Fibroblast of skin of abdomen (primary cell): Measurements from ENCODE around the gene C19orf47.

Experiments used
- DNase-seq: peaks from one replicate; pipeline ENCODE4 v3.0.0-alpha.2; 2013

The C19orf47 gene

DNA sequence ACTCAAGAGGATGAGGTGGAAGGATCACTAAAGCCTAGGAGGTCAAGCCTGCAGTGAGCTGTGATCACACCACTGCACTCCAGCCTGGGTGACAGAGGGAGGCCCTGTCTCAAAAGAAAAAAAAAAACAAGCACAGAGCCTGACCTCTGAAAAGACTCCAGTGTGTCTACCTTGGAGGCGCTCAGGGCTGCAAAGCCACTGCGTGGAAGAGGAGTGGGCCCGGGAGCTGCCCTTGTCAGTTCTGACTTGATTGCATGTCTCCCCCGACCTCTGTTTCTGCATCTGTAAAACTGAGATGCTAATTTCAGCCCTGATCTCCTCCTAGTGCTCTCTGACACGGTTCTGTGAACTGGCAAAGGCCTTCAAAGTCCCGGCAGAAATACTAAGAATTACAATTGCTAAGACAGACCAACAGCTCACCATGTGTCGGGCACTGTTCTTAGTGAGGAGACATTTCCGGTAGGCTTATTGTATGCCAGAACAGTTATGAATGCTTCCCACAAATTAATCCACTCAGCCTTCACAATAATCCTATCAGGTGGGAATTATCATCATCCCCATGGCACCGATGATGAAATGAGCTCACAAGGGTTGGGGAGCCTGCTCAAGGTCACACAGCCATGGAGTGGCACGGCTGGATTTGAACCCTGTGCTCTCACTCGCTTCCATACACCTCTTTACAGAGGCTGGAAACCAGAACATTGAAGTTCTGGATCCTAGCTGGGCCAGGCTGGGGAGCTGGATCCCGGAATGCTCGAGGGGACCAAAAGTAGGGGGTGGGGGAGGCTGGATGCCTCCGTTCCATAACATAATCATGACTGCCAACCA is 66.6 kb downstream of the C19orf47 start:
- DNase-seq, result no peak

DNA sequence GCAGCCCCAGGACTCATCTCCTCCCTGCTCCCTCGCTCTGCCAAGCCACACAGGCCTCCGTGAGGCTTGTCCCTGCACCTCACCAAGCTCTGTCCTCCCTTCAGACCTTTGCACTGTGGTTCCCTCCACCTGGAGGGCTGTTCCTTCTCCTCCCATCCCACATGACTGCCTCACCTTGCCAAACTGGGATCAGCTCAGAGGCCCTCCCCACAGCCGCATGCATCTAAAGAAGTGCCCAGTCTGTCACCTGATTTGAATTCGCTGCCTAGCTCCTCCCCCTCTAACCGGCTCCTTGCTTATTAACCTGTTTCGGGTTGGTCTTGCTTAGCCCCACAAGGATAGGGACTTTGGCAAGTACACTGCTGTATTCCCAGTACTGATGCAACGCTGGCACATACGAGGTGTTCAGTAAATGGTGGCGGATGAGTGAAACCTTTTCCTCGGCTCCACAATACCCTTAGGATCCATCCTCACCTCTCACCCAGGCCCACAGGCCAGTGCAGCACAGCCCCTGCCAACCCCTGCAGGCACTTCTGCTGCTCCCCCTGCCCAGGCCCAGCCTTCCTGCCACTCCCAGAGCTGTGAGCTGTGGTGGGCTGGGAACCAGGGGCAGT is 67.5 kb downstream of the C19orf47 start:
- DNase-seq, result no peak

DNA sequence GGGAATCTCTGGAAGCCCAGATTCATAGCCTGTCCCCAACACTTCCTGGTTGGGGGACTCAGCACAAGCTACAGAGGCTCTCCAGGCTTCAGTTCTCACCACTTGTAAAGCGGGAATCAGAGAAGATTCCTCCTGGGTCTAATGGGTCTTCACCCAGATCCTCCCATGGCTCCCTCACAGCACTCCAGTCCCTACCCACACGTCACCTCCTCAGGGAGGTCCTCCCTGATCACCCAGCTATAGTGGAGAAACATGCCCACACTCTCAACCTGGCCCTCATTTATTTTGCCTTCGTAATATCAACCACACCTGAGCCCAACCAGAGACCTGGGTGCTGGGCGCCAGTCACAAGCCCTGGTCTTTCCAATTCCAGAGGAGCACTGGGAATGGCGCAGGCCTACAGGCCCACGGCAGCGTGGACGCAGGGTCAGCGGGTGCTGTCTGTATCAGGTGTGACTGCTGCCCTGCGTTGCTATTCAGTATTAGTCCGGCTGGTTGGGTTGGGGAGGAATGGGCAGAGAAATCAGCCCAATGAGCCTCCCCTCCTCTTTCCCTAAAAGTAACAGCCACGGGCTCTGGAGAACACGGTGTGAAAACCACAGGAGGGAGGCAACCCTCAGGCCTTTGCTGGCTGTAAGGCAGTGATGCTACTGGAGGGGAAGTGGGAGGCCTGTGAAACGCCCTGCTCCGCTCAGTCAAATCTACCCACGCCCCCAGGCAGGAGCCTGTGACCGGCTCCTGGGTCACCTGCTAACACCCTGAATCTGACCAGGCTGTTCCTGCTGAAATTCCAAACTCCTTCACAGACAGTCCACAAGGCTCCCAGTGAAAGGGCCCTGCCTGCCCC is 68.2 kb downstream of the C19orf47 start:
- no peak for DNase-seq

DNA sequence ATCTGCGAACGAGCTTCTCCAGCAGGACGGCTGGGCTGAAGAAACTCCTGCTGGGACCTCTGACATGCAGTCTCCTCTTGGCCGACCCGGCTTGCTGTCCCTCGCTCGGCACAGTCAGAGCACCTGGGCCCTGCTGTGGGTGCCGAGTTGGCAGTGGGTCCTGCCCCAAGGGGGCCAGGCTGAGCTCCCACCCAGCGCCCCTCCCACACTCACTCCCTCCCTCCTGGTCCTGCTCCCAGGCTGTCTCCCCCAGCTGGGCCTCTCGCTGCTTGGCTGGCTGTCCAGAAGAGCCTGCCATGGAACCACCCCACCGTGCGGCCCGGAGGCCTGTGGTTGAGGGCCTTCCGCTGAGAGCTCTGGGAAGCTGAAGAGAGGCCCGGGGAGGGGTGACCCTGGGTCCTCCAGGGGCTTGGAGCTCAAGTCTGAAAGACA is 69.1 kb downstream of the C19orf47 start:
- DNase-seq, result peak; percentile 57

DNA sequence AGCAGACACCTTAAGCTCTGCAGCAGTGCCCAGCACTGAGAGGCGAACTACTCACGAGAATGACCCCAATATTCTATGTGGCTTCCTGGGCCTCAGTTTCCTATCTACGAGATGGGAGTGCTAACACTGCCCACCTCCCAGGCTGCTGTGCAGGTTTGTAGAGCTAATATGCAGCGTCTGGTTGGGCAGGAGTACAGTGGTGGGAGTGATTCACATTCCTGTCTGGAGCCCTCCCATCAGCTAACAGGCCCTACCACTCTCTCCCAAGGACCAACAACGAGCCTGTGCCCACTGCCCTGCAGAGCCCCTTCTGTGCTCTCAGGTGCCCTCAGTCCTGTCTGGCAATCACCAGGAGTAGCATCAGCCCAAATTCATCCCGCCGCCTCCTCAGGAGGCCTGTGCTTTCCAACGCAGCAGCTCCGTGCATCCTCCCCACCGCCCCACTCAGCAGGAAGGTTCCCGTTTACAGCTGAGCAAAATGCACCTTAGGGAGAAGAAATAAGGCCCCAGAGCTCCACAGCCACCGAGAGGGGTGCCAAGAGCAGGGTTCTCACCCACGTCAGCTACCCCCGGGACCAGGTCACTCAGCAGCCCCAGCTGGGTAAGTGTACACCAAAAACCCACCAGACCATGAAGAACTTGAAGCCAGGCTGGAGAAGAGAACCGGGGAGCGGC is 69.7 kb downstream of the C19orf47 start:
- no peak for DNase-seq

DNA sequence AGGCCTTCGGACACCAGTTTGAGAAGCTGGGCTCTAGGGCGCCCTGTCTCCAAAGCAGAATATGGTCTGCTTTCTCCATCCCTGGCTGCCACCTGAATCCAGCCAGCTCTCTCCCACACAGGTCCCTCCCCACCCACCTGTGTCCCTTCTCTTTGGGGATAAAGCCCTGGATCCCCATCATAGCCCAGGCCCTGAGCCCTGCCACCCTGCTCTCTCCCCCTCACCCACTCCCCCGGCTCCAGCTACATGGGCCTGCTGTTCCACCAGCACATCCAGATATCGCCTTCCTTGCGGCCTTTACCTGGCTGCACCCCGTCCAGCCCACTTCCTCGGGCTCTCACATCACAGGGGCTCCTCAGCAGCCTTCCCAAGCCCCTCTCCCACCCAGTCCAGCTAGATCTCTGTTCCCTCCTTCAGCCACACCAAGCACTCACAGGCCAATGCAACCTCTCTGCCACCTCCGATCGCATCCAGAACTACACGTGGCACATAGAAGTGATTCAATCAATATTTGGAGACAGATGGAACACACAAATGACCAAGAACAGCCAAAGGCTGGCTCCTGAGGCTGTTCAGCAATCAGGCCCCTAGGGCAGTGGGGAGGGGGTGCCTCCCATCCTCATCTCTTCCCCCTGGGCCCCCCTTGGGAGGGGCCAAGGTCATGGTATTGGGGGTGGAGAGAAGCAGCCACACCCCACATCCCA is 70.7 kb downstream of the C19orf47 start:
- no peak for DNase-seq

DNA sequence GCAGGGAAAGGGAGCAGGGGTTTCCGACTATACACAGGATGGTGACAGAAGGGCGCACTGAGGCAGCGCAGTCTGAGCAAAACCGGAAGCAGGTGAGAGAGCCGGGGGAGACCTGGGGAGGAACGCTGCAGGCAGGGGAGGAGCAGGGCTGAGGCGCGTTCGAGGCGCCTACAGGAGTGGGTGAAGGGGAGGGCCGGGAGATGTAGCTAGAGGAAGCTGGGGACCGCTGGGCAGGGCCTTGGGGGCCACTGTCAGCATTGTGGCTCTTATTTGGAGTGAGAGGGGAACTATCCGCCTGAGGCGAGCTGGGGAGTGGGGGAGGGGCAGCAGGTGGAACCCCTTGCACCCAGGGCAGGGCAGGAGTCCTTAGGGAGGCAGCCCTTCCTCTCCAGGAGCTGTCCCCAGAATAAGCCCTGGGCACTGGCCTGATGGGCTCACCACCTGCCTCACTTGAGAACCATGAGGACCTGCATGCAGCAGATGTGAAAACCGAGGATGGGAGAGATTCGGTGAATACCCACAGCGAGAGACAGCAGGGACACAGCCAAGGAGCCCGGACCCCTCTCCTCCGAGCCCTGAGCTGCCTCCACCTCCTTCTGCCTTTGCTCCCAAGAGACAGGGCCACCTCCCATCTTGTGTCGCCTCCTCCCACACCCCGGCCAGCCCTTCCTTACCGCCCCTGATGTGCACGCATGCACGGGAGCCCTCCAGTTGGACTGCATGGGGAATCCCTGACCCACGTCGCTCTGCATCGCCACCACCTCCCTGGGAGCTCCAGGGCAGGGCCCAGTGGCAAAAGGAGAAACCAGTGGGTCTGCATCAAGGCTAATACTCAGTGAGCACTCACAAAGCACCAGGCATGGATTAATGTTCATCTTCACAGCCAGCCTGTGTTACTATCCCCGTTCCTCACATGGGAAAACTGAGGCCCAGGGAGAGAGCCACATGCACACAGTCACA is 73.3 kb downstream of the C19orf47 start:
- no peak for DNase-seq

DNA sequence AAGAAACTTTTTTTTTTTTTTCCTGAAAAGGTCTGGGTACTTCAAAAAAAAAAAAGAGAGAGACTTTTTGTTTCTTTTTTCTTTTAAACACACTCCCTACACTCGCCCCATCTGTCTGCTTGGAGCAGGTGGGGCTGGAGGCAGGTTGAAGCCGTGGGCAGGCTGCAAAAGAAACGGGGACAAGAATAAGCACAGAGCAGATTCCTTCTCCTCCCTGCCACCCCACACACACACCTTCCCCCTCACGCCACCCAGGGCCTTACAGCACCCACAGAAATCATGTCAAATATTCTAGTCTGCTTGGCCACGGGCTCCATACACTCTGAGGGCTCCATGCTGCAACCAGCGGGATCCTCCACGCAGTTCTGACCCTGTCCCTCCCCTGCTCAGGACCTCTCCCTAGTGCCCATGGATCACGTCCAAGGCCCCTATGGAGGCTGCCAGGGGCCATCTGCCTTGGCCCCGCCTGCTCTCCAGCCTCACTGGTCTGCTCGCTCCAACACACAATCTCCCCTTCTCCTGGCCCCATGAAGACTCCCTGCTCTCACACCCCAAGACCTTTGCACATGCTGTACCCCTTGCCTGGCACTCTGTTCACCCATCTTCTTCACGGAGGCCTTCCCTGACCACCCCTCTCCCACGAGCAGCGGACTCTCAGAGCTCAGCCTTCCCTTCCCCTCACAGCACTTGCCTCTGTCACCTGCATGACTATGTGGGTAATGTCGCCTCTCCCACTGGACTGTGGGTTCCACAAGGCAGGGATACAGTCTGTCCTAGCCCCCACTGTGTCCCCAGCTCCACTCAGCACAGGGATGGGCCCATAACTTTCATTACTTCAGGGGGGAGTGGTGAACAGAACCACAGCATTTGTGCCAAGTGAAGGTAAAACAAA is 74.5 kb downstream of the C19orf47 start:
- DNase-seq, result no peak

DNA sequence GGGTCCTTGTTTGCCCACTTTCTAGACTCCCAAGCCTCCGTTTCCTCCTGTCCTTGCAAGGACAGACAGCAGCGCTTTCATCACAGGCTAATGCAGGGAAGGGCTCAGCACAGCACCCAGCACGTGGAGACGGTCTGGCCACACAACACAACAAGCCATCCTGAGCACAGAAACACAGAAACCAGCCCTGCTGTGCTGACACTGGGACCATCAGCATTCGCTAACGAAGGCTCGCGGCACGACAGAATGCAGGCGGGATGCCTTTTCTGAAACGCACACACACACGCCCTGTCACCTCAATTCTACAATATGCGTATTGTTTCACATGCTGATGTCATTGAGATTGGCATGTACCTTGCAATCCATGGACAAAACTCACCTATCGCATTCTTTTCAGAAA is 75.9 kb downstream of the C19orf47 start:
- DNase-seq, result no peak

DNA sequence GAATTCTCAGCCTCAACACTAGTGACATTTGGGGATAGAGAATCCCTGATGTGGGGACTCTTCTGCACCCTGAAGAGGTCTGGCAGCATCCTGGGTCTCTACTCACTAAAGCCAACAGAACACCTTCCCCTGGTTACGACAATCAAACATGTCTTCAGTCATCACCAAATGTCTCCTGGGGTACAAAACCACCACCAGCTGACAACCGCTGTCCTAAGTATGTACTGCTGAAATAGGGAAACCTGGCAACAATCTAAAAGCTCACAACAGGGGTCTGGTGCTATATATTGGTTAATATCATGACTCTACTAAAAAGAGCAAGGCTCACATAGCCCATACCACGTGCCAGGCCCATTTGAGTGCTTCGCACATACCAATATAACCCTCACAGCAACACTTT is 76.5 kb downstream of the C19orf47 start:
- DNase-seq, result no peak

DNA sequence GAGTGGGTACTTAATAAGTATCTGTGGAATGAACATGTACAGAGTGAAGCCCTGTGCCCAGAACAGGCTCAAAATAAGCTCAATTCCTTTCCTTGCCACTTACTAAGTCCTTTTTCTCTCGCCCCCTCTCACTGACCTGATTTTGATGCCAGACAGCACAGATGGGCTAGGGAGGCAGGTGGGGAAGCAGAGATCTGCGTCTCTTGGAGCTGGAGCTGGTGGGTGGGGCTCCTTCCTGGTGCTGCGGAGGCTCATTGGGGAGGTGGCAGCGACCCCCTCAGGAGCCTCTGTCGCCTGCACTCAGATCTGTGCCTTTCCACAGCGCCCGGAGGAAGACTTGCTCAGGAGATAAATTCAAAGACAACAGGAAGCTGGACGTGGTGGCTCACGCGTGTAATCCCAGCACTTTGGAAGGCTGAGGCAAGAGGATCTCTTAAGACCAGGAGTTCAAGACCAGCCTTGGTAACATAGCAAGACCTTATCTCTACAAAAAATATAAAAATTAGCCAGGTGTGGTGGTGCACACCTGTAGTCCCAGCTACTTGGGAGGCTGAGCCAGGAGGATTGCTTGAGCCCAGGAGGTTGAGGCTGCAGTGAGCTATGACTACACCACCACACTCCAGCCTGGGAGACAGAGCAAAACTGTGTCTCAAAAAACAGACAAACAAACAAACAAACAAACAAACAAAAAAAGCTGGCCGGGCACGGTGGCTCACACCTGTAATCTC is 77.7 kb downstream of the C19orf47 start:
- DNase-seq, result no peak
